Ascending aorta (tissue), 2 donors: ENCODE results near the gene UGT1A6. TPM values are rescaled to one million over a fixed set of nuclear protein-coding genes. Genes with fewer than 3 reads are reported as not detected.
"Not testable (repeated sequence)": the region's sequence is repeated elsewhere in the genome, so short reads cannot be mapped to it uniquely, and the experiment has no call there.

ENCODE experiments used
- DNase-seq, 2 donors: peaks; one replicate each; pipeline ENCODE4 v3.0.0-alpha.2; 2019; ENCODE audit warnings: low spot score in 2 of 2
- H3K27ac ChIP-seq, 2 donors: fragments of 200-600 bp; sonication (generic); one replicate each; pipeline ENCODE4 v1.5.1; 2016 to 2017; ENCODE audit warnings: mild to moderate bottlenecking in 1 of 2
- H3K27me3 ChIP-seq: fragments of 200-600 bp; sonication (generic); one replicate; pipeline ENCODE4 v1.5.1; 2017
- H3K36me3 ChIP-seq, 2 donors: fragments of 200-600 bp; sonication (generic); one replicate each; pipeline ENCODE4 v1.5.1; 2016
- H3K4me1 ChIP-seq, 2 donors: fragments of 200-600 bp; sonication (generic); one replicate each; pipeline ENCODE4 v1.5.1; 2016 to 2017; ENCODE audit warnings: mild to moderate bottlenecking in 1 of 2
- H3K4me3 ChIP-seq, 2 donors: fragments of 200-600 bp; sonication (generic); one replicate each; pipeline ENCODE4 v1.5.1; 2016 to 2017; ENCODE audit warnings: mild to moderate bottlenecking in 1 of 2
- H3K9me3 ChIP-seq, 2 donors: fragments of 200-600 bp; sonication (generic); one replicate each; pipeline ENCODE4 v1.5.1; 2016
- CTCF ChIP-seq, 3 experiments: fragments of 200-600 bp in 2 of 3; fragments of 450-650 bp in 1 of 3; sonication (generic) in 2 of 3; IDR thresholded peaks; one replicate each; pipeline ENCODE4 v1.5.1; 2016 to 2019; ENCODE audit warnings: antibody characterized with exemption in 3 of 3, mild to moderate bottlenecking in 1 of 3, moderate library complexity in 1 of 3
- intact Hi-C: fragments of 100-400 bp; cut with DNase I; formaldehyde crosslinking; loops from one replicate; pipeline ENCODE4 v1.15.1; 2023
- total RNA-seq: library from RNA; depleted of rRNA; stranded (reverse); fragments of >200 nt; gene quantifications from one replicate; pipeline ENCODE4 v1.1.0, GENCODE V29; 2016

The UGT1A6 gene
- total RNA-seq, 1 donor from 2014 or later, result 10.6 TPM

GRCh38 chr2:233746475-233747282, 54.0 kb downstream of the UGT1A6 start:
- Histone ChIP-seq H3K27me3 (no peaks in the 10 kb centered on the region), H3K36me3 (no peaks in the 10 kb centered on the region), H3K4me1 (no peaks in the 10 kb centered on the region), H3K9me3 (no peaks in the 10 kb centered on the region), H3K27ac (no peak overlapping the region), H3K4me3 (no peak overlapping the region)
- no peak for DNase-seq
- no peak for TF ChIP-seq CTCF (IDR thresholded peaks at IDR 0.05)
- intact Hi-C loops, result no loop called here

- Histone ChIP-seq H3K4me3 (no peak overlapping the region), H3K9me3 (no peaks in the 10 kb centered on the region), H3K36me3 (no peaks in the 10 kb centered on the region), H3K27me3 (no peaks in the 10 kb centered on the region), H3K27ac (no peak overlapping the region), H3K4me1 (no peaks in the 10 kb centered on the region)
- intact Hi-C loops, result no loop called here
- no peak for TF ChIP-seq CTCF (IDR thresholded peaks at IDR 0.05)
- no peak for DNase-seq
Observed at GRCh38 chr2:233747283-233747544, 54.5 kb downstream of the UGT1A6 start.

GRCh38 chr2:233750689-233751088, 58.0 kb downstream of the UGT1A6 start:
- H3K4me3 ChIP-seq, H3K4me1 ChIP-seq, H3K9me3 ChIP-seq, intact Hi-C loops, H3K27me3 ChIP-seq, DNase-seq, H3K27ac ChIP-seq, H3K36me3 ChIP-seq: not testable (repeated sequence)

GRCh38 chr2:233751212-233752009, 58.7 kb downstream of the UGT1A6 start:
- H3K4me1 ChIP-seq, intact Hi-C loops, H3K36me3 ChIP-seq, DNase-seq, H3K27me3 ChIP-seq, H3K4me3 ChIP-seq, H3K27ac ChIP-seq, H3K9me3 ChIP-seq: not testable (repeated sequence)

- no peak overlapping the region for H3K27ac ChIP-seq
- no peaks in the 10 kb centered on the region for H3K27me3 ChIP-seq
- H3K9me3 ChIP-seq, result no peaks in the 10 kb centered on the region
- TF ChIP-seq CTCF (IDR thresholded peaks at IDR 0.05), result no peak
- intact Hi-C loops, result no loop called here
- DNase-seq, result no peak
- H3K4me3 ChIP-seq, result no peak overlapping the region
- H3K4me1 ChIP-seq, result no peaks in the 10 kb centered on the region
- H3K36me3 ChIP-seq, result no peaks in the 10 kb centered on the region
Observed at GRCh38 chr2:233754872-233755611, 62.4 kb downstream of the UGT1A6 start.

- Histone ChIP-seq H3K27me3 (no peaks in the 10 kb centered on the region), H3K9me3 (no peaks in the 10 kb centered on the region), H3K4me1 (no peaks in the 10 kb centered on the region), H3K4me3 (no peak overlapping the region), H3K27ac (no peak overlapping the region), H3K36me3 (no peaks in the 10 kb centered on the region)
- TF ChIP-seq CTCF (IDR thresholded peaks at IDR 0.05), result no peak
- DNase-seq, result no peak
- intact Hi-C loops, result no loop called here
Observed at GRCh38 chr2:233756429-233757081, 63.9 kb downstream of the UGT1A6 start.
